Measurements from ENCODE around the gene PSMB2.

Gene PSMB2

DNA sequence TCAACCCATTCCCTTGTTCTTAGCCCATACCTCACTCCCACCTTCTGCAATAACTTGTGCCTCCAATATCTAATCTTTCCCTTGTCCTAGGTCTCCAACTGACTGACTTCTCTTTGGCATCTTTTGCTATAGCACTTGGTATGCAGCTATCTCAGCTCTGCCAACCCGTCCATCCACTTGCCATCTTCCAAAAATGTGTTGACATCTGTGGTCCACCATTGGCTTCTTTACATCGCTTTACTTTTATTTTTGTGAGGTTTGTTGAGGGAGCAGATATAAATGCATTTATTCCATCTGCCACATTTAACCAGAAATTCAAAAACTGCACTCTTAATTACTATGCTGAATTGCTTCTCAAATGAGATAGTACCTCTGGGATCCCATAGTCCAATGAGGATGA is 24.9 kb upstream of the PSMB2 start:
- no peak for TF ChIP-seq ESRRG (CRISPR knock-in tag; IDR thresholded peaks at IDR 0.05)
- no peak for TF ChIP-seq ZNF8 (CRISPR knock-in tag; IDR thresholded peaks at IDR 0.05)
- TF ChIP-seq PPARA (CRISPR knock-in tag; IDR thresholded peaks at IDR 0.05; ENCODE audit: borderline replicate concordance) = no peak
- no peak for TF ChIP-seq TCF4 (CRISPR knock-in tag; IDR thresholded peaks at IDR 0.05; ENCODE audit: borderline replicate concordance)
- TF ChIP-seq, protein P1, sequence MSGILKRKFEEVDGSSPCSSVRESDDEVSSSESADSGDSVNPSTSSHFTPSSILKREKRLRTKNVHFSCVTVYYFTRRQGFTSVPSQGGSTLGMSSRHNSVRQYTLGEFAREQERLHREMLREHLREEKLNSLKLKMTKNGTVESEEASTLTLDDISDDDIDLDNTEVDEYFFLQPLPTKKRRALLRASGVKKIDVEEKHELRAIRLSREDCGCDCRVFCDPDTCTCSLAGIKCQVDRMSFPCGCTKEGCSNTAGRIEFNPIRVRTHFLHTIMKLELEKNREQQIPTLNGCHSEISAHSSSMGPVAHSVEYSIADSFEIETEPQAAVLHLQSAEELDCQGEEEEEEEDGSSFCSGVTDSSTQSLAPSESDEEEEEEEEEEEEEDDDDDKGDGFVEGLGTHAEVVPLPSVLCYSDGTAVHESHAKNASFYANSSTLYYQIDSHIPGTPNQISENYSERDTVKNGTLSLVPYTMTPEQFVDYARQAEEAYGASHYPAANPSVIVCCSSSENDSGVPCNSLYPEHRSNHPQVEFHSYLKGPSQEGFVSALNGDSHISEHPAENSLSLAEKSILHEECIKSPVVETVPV (CRISPR knock-in tag; IDR thresholded peaks at IDR 0.05) = no peak
- no peak for TF ChIP-seq ZC3H10 (CRISPR knock-in tag; IDR thresholded peaks at IDR 0.05)
- no peak for TF ChIP-seq CSDC2 (CRISPR knock-in tag; IDR thresholded peaks at IDR 0.05)
- no peak for TF ChIP-seq GLIS3 (CRISPR knock-in tag; IDR thresholded peaks at IDR 0.05)
- no peak for TF ChIP-seq ZFP30 (CRISPR knock-in tag; IDR thresholded peaks at IDR 0.05)
- TF ChIP-seq RARB (CRISPR knock-in tag; IDR thresholded peaks at IDR 0.05) = no peak
- no peak for TF ChIP-seq ZFP3 (CRISPR knock-in tag; IDR thresholded peaks at IDR 0.05)
- TF ChIP-seq BACH2 (CRISPR knock-in tag; IDR thresholded peaks at IDR 0.05; ENCODE audit: borderline replicate concordance) = no peak
- no peak for TF ChIP-seq SNAI2 (CRISPR knock-in tag; IDR thresholded peaks at IDR 0.05)
- TF ChIP-seq, protein P2, sequence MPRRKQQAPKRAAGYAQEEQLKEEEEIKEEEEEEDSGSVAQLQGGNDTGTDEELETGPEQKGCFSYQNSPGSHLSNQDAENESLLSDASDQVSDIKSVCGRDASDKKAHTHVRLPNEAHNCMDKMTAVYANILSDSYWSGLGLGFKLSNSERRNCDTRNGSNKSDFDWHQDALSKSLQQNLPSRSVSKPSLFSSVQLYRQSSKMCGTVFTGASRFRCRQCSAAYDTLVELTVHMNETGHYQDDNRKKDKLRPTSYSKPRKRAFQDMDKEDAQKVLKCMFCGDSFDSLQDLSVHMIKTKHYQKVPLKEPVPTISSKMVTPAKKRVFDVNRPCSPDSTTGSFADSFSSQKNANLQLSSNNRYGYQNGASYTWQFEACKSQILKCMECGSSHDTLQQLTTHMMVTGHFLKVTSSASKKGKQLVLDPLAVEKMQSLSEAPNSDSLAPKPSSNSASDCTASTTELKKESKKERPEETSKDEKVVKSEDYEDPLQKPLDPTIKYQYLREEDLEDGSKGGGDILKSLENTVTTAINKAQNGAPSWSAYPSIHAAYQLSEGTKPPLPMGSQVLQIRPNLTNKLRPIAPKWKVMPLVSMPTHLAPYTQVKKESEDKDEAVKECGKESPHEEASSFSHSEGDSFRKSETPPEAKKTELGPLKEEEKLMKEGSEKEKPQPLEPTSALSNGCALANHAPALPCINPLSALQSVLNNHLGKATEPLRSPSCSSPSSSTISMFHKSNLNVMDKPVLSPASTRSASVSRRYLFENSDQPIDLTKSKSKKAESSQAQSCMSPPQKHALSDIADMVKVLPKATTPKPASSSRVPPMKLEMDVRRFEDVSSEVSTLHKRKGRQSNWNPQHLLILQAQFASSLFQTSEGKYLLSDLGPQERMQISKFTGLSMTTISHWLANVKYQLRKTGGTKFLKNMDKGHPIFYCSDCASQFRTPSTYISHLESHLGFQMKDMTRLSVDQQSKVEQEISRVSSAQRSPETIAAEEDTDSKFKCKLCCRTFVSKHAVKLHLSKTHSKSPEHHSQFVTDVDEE (CRISPR knock-in tag; IDR thresholded peaks at IDR 0.05) = no peak
- no peak for TF ChIP-seq ARNTL (CRISPR knock-in tag; IDR thresholded peaks at IDR 0.05; ENCODE audit: borderline replicate concordance, low read depth)
- TF ChIP-seq ISL1 (CRISPR knock-in tag; IDR thresholded peaks at IDR 0.05) = no peak
- TF ChIP-seq, protein P3, sequence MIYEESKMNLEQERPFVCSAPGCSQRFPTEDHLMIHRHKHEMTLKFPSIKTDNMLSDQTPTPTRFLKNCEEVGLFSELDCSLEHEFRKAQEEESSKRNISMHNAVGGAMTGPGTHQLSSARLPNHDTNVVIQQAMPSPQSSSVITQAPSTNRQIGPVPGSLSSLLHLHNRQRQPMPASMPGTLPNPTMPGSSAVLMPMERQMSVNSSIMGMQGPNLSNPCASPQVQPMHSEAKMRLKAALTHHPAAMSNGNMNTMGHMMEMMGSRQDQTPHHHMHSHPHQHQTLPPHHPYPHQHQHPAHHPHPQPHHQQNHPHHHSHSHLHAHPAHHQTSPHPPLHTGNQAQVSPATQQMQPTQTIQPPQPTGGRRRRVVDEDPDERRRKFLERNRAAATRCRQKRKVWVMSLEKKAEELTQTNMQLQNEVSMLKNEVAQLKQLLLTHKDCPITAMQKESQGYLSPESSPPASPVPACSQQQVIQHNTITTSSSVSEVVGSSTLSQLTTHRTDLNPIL (CRISPR knock-in tag; IDR thresholded peaks at IDR 0.05; ENCODE audit: low read depth) = no peak
- no peak for ATAC-seq

DNA sequence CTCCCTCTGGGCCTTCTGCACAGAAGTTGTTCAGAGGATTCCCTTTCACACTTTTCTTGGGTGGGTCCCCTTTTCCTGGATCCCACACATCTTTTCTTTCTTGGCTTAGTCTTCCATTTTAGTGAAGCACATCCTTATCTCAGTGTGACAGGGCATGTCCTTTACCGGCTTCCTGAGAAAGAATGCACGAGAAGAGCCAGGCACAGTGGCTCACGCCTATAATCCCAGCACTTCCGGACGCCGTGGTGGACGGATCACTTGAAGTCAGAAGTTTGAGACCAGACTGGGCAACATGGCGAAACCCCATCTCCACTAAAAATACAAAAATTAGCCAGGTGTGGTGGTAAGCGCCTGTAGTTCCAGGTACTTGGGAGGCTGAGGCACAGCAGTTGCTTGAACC is 22.1 kb upstream of the PSMB2 start:
- no peak for TF ChIP-seq TOX (CRISPR knock-in tag; IDR thresholded peaks at IDR 0.05; ENCODE audit: borderline replicate concordance)
- no peak for TF ChIP-seq SNAI2 (CRISPR knock-in tag; IDR thresholded peaks at IDR 0.05)
- TF ChIP-seq ZFP3 (CRISPR knock-in tag; IDR thresholded peaks at IDR 0.05) = no peak
- no peak for TF ChIP-seq ZNF70 (CRISPR knock-in tag; IDR thresholded peaks at IDR 0.05)
- no peak for TF ChIP-seq TCF4 (CRISPR knock-in tag; IDR thresholded peaks at IDR 0.05; ENCODE audit: borderline replicate concordance)
- no peak for TF ChIP-seq PPARA (CRISPR knock-in tag; IDR thresholded peaks at IDR 0.05; ENCODE audit: borderline replicate concordance)
- TF ChIP-seq, protein P3 (CRISPR knock-in tag; IDR thresholded peaks at IDR 0.05; ENCODE audit: low read depth) = no peak
- TF ChIP-seq, protein P2 (CRISPR knock-in tag; IDR thresholded peaks at IDR 0.05) = no peak
- no peak for TF ChIP-seq ZNF8 (CRISPR knock-in tag; IDR thresholded peaks at IDR 0.05)
- TF ChIP-seq, protein P1 (CRISPR knock-in tag; IDR thresholded peaks at IDR 0.05) = no peak
- TF ChIP-seq ARNTL (CRISPR knock-in tag; IDR thresholded peaks at IDR 0.05; ENCODE audit: borderline replicate concordance, low read depth) = no peak
- no peak for TF ChIP-seq ZNF565 (CRISPR knock-in tag; conservative IDR thresholded peaks at IDR 0.05; ENCODE audit: low read depth)
- TF ChIP-seq ZC3H10 (CRISPR knock-in tag; IDR thresholded peaks at IDR 0.05) = no peak
- no peak for TF ChIP-seq CSDC2 (CRISPR knock-in tag; IDR thresholded peaks at IDR 0.05)
- TF ChIP-seq, protein P4, sequence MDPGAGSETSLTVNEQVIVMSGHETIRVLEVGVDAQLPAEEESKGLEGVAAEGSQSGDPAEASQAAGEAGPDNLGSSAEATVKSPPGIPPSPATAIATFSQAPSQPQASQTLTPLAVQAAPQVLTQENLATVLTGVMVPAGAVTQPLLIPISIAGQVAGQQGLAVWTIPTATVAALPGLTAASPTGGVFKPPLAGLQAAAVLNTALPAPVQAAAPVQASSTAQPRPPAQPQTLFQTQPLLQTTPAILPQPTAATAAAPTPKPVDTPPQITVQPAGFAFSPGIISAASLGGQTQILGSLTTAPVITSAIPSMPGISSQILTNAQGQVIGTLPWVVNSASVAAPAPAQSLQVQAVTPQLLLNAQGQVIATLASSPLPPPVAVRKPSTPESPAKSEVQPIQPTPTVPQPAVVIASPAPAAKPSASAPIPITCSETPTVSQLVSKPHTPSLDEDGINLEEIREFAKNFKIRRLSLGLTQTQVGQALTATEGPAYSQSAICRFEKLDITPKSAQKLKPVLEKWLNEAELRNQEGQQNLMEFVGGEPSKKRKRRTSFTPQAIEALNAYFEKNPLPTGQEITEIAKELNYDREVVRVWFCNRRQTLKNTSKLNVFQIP (CRISPR knock-in tag; IDR thresholded peaks at IDR 0.05; ENCODE audit: borderline replicate concordance, low read depth) = no peak
- ATAC-seq = no peak

Measured in SK-N-SH treated with all-trans-retinoic acid at 6 μM for 48 hours (cell line).